ENCODE measurements around the gene QSER1. TPM values are rescaled to one million over a fixed set of nuclear protein-coding genes. Genes with fewer than 3 reads are reported as not detected.

Gene QSER1
- total RNA-seq, 2 experiments from 2014 or later = 8.3 to 10.9 TPM

DNA sequence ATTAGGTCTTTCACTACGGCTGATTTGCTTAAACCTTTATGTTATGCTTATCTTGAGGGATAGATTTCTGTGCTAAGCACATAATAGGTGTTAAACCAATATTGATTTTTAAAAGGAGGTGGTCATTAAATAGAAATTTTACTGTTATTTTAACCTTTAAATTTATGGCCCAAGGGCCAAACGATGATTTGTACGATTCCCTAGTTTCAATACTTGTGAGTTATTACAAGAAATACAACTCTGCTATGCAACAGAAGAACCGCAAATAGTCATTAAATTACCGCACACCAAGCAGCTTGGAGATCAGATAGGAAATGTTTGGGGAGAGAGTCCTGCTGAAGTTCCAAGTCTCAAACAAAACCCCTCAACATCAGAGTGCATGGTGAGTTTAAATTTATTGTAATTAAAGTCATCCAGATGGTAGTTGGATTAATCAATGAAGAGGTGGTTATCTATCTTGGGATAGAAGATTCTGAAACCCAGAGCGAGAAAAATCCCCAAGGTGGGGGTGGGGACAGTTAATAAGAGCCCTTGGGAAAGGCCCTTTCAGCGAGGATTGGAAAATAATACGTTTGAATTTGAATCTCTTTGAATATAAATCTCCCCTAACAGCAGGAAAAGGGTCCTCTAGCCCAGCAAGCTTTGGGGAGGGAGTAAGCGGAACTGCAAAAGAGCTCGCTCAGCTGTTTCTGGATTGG is 805 bp upstream of the QSER1 start:
- H3K36me3 Mint-ChIP-seq = no peaks in the 10 kb centered on the region
- CTCF ChIA-PET = interaction anchor here (0.7 to 1.1 kb wide), 3 partner anchors 21 to 172 kb away, joined by 3 read pairs; no protein-coding TSS in a partner anchor
- H3K27me3 Mint-ChIP-seq = no peaks in the 10 kb centered on the region
- intact Hi-C loops (cut with micrococcal nuclease) = loop anchor here (1.0 to 5.0 kb wide), 6 partner anchors 65 to 367 kb away; partner anchors contain the start of genes CSTF3, EIF3M and PRRG4
- POLR2A ChIA-PET = interaction anchor here (0.6 to 1.2 kb wide), 7 partner anchors 13 to 169 kb away, joined by 3 to 5 read pairs (median 3); no protein-coding TSS in a partner anchor
- no peak for DNase-seq
- H3K4me3 Mint-ChIP-seq = peak overlapping the region; percentile 78
- H3K4me1 Mint-ChIP-seq (ENCODE audit: low read depth) = peaks cover 28% of the 10 kb centered on the region
- peak overlapping the region; percentile 89 for H3K27ac Mint-ChIP-seq
- no peaks in the 10 kb centered on the region for H3K9me3 Mint-ChIP-seq

DNA sequence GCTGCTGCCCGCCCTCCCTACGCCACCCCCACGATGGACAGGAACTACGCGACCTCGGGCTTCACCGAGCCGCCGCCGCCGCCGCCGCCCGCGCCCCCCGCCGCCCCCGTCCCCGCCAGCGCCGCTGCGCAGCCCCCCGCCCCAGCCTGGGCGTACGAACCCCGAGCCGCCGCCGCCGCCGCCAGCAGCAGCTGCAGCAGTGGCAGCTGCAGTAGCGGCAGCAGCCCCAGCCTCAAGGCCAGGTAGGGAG is 407 bp downstream of the QSER1 start:
- Mint-ChIP-seq H3K4me3 (peak overlapping the region; percentile 97), H3K36me3 (no peaks in the 10 kb centered on the region), H3K9me3 (no peaks in the 10 kb centered on the region), H3K4me1 (ENCODE audit: low read depth) (peaks cover 32% of the 10 kb centered on the region), H3K27me3 (no peaks in the 10 kb centered on the region), H3K27ac (peak overlapping the region; percentile 90)
- ChIA-PET CTCF (interaction anchor here (0.7 to 1.6 kb wide), 2 partner anchors 12 to 84 kb away, joined by 3 to 6 read pairs; no protein-coding TSS in a partner anchor), POLR2A (interaction anchor here (0.9 to 1.1 kb wide), 2 partner anchors 147 to 268 kb away, joined by 3 read pairs; partner anchors contain the start of gene CSTF3)
- DNase-seq = no peak
- intact Hi-C loops (cut with micrococcal nuclease) = loop anchor here (2.0 to 5.0 kb wide), 5 partner anchors 66 to 366 kb away; partner anchors contain the start of genes CSTF3, EIF3M and PRRG4

GRCh38 chr11:32893343-32894148 is 935 bp downstream of the QSER1 start:
- DNase-seq = peak; percentile 68
- intact Hi-C loops (cut with micrococcal nuclease) = loop anchor here (2.0 to 5.0 kb wide), 6 partner anchors 66 to 365 kb away; partner anchors contain the start of genes CSTF3, EIF3M and PRRG4
- no peaks in the 10 kb centered on the region for H3K36me3 Mint-ChIP-seq
- H3K4me1 Mint-ChIP-seq (ENCODE audit: low read depth) = peaks cover 32% of the 10 kb centered on the region
- H3K27ac Mint-ChIP-seq = peak overlapping the region; percentile 90
- POLR2A ChIA-PET = interaction anchor here (0.7 to 1.5 kb wide), 6 partner anchors 20 to 268 kb away, joined by 3 to 5 read pairs (median 3); partner anchors contain the start of gene CSTF3
- H3K27me3 Mint-ChIP-seq = no peaks in the 10 kb centered on the region
- H3K4me3 Mint-ChIP-seq = peak overlapping the region; percentile 97
- H3K9me3 Mint-ChIP-seq = no peaks in the 10 kb centered on the region
- CTCF ChIA-PET = interaction anchor here (0.7 to 2.4 kb wide), 4 partner anchors 12 to 172 kb away, joined by 3 to 13 read pairs (median 5); no protein-coding TSS in a partner anchor

DNA sequence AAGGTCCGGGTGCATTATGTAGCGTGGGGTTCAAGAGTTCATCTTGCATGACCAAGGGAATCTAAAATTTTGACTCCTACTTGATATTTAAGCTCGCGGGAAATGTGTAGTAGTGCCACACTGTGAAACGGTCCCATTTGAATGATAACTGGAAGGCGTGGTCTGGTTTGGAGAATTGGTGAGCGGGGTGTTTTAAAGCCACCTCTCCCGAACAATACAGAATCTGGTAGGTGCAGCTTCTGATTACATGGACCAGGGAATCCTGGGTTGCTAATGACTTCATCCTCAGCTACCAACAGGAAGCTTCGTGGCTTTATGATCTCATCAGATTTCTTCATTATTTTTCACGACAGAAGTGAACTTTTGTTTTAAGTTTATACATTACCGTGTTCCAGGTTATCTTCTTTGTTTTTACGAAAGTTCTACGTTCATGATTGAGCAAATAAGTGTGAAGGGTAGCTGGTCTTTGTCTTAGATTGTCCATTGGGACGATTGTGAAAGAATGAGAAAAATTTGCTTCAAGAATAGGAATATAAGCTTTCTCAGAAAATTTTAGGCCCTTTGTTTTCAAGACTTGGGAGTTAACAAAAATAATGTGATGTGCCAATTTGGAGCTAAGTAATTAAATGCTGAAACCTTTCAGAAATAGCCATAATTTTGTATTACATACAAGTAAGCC is 1.7 kb downstream of the QSER1 start:
- Mint-ChIP-seq H3K4me1 (ENCODE audit: low read depth) (peaks cover 35% of the 10 kb centered on the region), H3K27ac (peak overlapping the region; percentile 90), H3K9me3 (no peaks in the 10 kb centered on the region), H3K27me3 (no peaks in the 10 kb centered on the region), H3K4me3 (peak overlapping the region; percentile 97), H3K36me3 (no peaks in the 10 kb centered on the region)
- ChIA-PET POLR2A (interaction anchor here (0.5 to 1.5 kb wide), 5 partner anchors 20 to 310 kb away, joined by 3 to 5 read pairs (median 4); partner anchors contain the start of gene EIF3M), CTCF (interaction anchor here (0.7 to 2.4 kb wide), 3 partner anchors 66 to 171 kb away, joined by 3 to 13 read pairs (median 4); no protein-coding TSS in a partner anchor)
- intact Hi-C loops (cut with micrococcal nuclease) = loop anchor here (2.0 to 5.0 kb wide), 4 partner anchors 67 to 312 kb away; partner anchors contain the start of genes CSTF3, EIF3M and PRRG4
- peak; percentile 54 for DNase-seq

DNA sequence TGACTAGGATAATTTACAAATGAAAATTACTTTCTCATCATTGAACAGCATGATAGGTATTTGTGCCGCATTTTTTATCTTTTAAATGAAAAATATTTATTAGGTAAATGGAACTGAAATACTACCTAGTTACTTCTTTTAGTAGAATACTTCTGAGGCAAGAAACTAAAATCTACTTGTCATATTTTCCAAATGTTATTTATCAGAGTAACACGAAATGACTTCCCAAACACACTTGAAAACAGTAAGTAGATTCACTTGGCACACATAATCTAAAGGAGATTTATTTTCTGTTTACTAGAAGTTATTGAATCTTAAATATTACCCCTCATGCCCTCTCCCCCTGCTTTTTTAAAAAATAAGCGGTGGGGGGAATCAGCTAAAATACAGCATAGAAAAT is 2.3 kb downstream of the QSER1 start:
- Mint-ChIP-seq H3K27me3 (no peaks in the 10 kb centered on the region), H3K4me1 (ENCODE audit: low read depth) (peaks cover 42% of the 10 kb centered on the region), H3K27ac (no peak overlapping the region), H3K36me3 (no peaks in the 10 kb centered on the region), H3K9me3 (no peaks in the 10 kb centered on the region), H3K4me3 (no peak overlapping the region)
- DNase-seq = no peak
- intact Hi-C loops (cut with micrococcal nuclease) = loop anchor here (2.0 to 5.0 kb wide), 4 partner anchors 68 to 313 kb away; partner anchors contain the start of genes CSTF3, EIF3M and PRRG4
- CTCF ChIA-PET = interaction anchor here (1.2 to 2.4 kb wide), 2 partner anchors 145 to 170 kb away, joined by 4 to 13 read pairs; no protein-coding TSS in a partner anchor
- POLR2A ChIA-PET = interaction anchor here (1.0 to 1.5 kb wide), 2 partner anchors 144 kb away, joined by 4 read pairs; partner anchors contain the start of gene TCP11L1

GRCh38 chr11:32895471-32895870 is 2.9 kb downstream of the QSER1 start:
- ChIA-PET CTCF (interaction anchor here (0.8 to 2.4 kb wide), 2 partner anchors 170 to 401 kb away, joined by 4 to 13 read pairs; no protein-coding TSS in a partner anchor), POLR2A (interaction anchor here (1.0 kb wide), 1 partner anchor 143 kb away, joined by 4 read pairs; the partner anchor contains the start of gene TCP11L1)
- intact Hi-C loops (cut with micrococcal nuclease) = loop anchor here (2.0 kb wide), 1 partner anchor 115 kb away; no protein-coding TSS in a partner anchor
- H3K4me1 Mint-ChIP-seq (ENCODE audit: low read depth) = peaks cover 43% of the 10 kb centered on the region
- no peak overlapping the region for H3K4me3 Mint-ChIP-seq
- no peaks in the 10 kb centered on the region for H3K9me3 Mint-ChIP-seq
- no peak for DNase-seq
- no peaks in the 10 kb centered on the region for H3K36me3 Mint-ChIP-seq
- H3K27ac Mint-ChIP-seq = no peak overlapping the region
- H3K27me3 Mint-ChIP-seq = no peaks in the 10 kb centered on the region

- no peaks in the 10 kb centered on the region for H3K9me3 Mint-ChIP-seq
- no peaks in the 10 kb centered on the region for H3K36me3 Mint-ChIP-seq
- H3K27me3 Mint-ChIP-seq = no peaks in the 10 kb centered on the region
- POLR2A ChIA-PET = no interaction called here
- peaks cover 37% of the 10 kb centered on the region for H3K4me1 Mint-ChIP-seq (ENCODE audit: low read depth)
- H3K27ac Mint-ChIP-seq = no peak overlapping the region
- DNase-seq = no peak
- CTCF ChIA-PET = interaction anchor here (1.4 kb wide), 1 partner anchor 168 kb away, joined by 5 read pairs; no protein-coding TSS in a partner anchor
- intact Hi-C loops (cut with micrococcal nuclease) = no loop called here
- H3K4me3 Mint-ChIP-seq = no peak overlapping the region
Measured at GRCh38 chr11:32897103-32897502, 4.5 kb downstream of the QSER1 start.

DNA sequence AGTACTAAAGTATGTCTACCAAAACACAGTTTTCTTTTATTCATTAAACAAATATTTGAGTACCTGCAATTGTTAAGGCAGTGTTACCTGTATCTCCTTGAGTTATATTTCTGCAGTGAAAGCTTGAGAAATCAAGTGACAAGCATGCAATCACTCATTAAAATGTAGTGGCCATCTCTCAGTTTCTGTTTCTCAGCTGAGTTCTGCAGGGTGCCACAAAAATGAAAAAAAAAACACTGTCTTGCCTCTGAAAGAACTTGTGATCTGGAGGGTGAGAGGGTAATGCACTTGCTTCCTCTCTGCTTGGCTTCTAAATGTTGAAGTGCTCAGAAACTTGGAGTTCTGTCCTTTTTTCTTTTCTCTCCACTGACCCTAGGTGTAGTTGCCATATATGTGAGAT is 6.8 kb downstream of the QSER1 start:
- Mint-ChIP-seq H3K4me1 (ENCODE audit: low read depth) (peaks cover 33% of the 10 kb centered on the region), H3K27ac (no peak overlapping the region), H3K4me3 (no peak overlapping the region), H3K9me3 (no peaks in the 10 kb centered on the region), H3K27me3 (no peaks in the 10 kb centered on the region), H3K36me3 (no peaks in the 10 kb centered on the region)
- intact Hi-C loops (cut with micrococcal nuclease) = no loop called here
- DNase-seq = no peak
- POLR2A ChIA-PET = no interaction called here
- CTCF ChIA-PET = no interaction called here

- Mint-ChIP-seq H3K36me3 (no peaks in the 10 kb centered on the region), H3K27me3 (no peaks in the 10 kb centered on the region)
Measured at GRCh38 chr11:32902089-32902665, 9.6 kb downstream of the QSER1 start.

GRCh38 chr11:32905028-32905667 is 12.5 kb downstream of the QSER1 start:
- no peaks in the 10 kb centered on the region for H3K9me3 Mint-ChIP-seq
- intact Hi-C loops (cut with micrococcal nuclease) = no loop called here
- H3K36me3 Mint-ChIP-seq = peaks cover 6% of the 10 kb centered on the region
- no peak for DNase-seq
- ChIA-PET POLR2A (no interaction called here), CTCF (interaction anchor here (0.7 to 1.3 kb wide), 2 partner anchors 10 to 12 kb away, joined by 3 read pairs; no protein-coding TSS in a partner anchor)
- no peak overlapping the region for H3K27ac Mint-ChIP-seq
- H3K4me1 Mint-ChIP-seq (ENCODE audit: low read depth) = peaks cover 13% of the 10 kb centered on the region
- no peak overlapping the region for H3K4me3 Mint-ChIP-seq
- no peaks in the 10 kb centered on the region for H3K27me3 Mint-ChIP-seq

More at GRCh38 chr11:32902089-32902665, 9.6 kb downstream of the QSER1 start:
- ChIA-PET CTCF (interaction anchor here (0.5 kb wide), 1 partner anchor 164 kb away, joined by 3 read pairs; no protein-coding TSS in a partner anchor), POLR2A (no interaction called here)
- Mint-ChIP-seq H3K4me3 (no peak overlapping the region), H3K4me1 (ENCODE audit: low read depth) (peaks cover 20% of the 10 kb centered on the region), H3K9me3 (no peaks in the 10 kb centered on the region), H3K27ac (no peak overlapping the region)
- DNase-seq = no peak
- intact Hi-C loops (cut with micrococcal nuclease) = no loop called here

Data from activated CD4-positive, alpha-beta memory T cell treated with anti-CD3 and anti-CD28 coated beads for 36 hours (primary cell).